Measurements from ENCODE around the gene TPM3. TPM values are rescaled to one million over a fixed set of nuclear protein-coding genes. Genes with fewer than 3 reads are reported as not detected.
"Not testable (repeated sequence)": the region's sequence is repeated elsewhere in the genome, so short reads cannot be mapped to it uniquely, and the experiment has no call there.

Gene TPM3
- total RNA-seq, 1 donor from 2014 or later, result 248 TPM

DNA sequence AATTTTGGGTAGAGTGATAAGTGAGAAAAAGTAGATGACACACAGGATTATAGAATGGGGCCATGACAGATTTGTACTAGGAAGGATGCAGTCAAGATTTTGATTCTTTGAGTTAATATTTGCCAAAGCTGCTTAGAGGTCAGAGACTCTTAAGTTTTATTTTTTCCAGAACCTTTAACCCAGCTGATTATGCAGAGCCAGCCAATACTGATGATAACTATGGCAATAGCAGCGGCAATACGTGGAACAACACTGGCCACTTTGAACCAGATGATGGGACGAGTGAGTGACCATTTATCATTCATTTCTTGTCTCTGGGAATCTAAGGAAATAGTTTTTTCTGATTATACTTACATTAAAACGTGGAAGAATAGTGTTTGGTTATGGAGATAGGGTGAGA lies 45.0 kb upstream of the TPM3 start:
- no peak overlapping the region for H3K27ac Mint-ChIP-seq (ENCODE audit: unreplicated experiment)
- H3K4me3 Mint-ChIP-seq (ENCODE audit: unreplicated experiment), result no peak overlapping the region
- H3K9me3 Mint-ChIP-seq (ENCODE audit: low read depth), result no peaks in the 10 kb centered on the region
- peaks cover 5% of the 10 kb centered on the region for H3K4me1 Mint-ChIP-seq (ENCODE audit: low read depth)
- DNase-seq (ENCODE audit: low spot score), result no peak
- H3K36me3 Mint-ChIP-seq (ENCODE audit: low read depth), result peaks cover 43% of the 10 kb centered on the region
- no peaks in the 10 kb centered on the region for H3K27me3 Mint-ChIP-seq (ENCODE audit: low read depth)
- no peak for TF ChIP-seq CTCF (IDR thresholded peaks at IDR 0.05)

GRCh38 chr1:154233127-154233526 lies 41.2 kb upstream of the TPM3 start:
- H3K27ac Mint-ChIP-seq (ENCODE audit: unreplicated experiment); H3K27me3 Mint-ChIP-seq (ENCODE audit: low read depth); DNase-seq (ENCODE audit: low spot score); H3K4me3 Mint-ChIP-seq (ENCODE audit: unreplicated experiment); H3K4me1 Mint-ChIP-seq (ENCODE audit: low read depth); H3K9me3 Mint-ChIP-seq (ENCODE audit: low read depth): not testable (repeated sequence)
- H3K36me3 Mint-ChIP-seq (ENCODE audit: low read depth), result peaks cover 41% of the 10 kb centered on the region

DNA sequence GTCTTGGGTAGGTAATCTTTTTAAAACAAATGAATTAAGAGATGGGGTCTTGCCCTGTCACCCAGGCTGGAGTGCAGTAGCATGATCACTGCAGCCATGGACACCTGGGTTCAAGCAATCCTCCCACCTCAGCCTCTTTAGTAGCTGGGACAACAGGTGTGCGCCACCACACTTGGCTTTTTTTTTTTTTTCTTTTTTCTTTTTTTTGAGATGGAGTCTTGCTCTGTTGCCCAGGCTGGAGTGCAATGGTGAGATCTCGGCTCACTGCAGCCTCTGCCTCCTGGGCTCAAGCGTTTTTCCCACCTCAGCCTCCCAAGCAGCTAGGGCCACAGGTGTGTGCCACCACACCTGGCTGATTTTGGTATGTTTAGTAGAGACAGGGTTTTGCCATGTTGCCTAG lies 39.2 kb upstream of the TPM3 start:
- not testable (repeated sequence) for H3K27ac Mint-ChIP-seq (ENCODE audit: unreplicated experiment); H3K9me3 Mint-ChIP-seq (ENCODE audit: low read depth); DNase-seq (ENCODE audit: low spot score); H3K4me3 Mint-ChIP-seq (ENCODE audit: unreplicated experiment); H3K4me1 Mint-ChIP-seq (ENCODE audit: low read depth); H3K27me3 Mint-ChIP-seq (ENCODE audit: low read depth)
- H3K36me3 Mint-ChIP-seq (ENCODE audit: low read depth), result peaks cover 39% of the 10 kb centered on the region

- TF ChIP-seq CTCF (IDR thresholded peaks at IDR 0.05), result no peak
- no peak for DNase-seq (ENCODE audit: low spot score)
- Mint-ChIP-seq H3K4me1 (ENCODE audit: low read depth) (peaks cover 36% of the 10 kb centered on the region), H3K27me3 (ENCODE audit: low read depth) (no peaks in the 10 kb centered on the region), H3K9me3 (ENCODE audit: low read depth) (no peaks in the 10 kb centered on the region), H3K4me3 (ENCODE audit: unreplicated experiment) (no peak overlapping the region), H3K27ac (ENCODE audit: unreplicated experiment) (no peak overlapping the region), H3K36me3 (ENCODE audit: low read depth) (peaks cover 22% of the 10 kb centered on the region)
Measured at GRCh38 chr1:154225370-154225769, 33.5 kb upstream of the TPM3 start.

- Mint-ChIP-seq H3K27me3 (ENCODE audit: low read depth) (no peaks in the 10 kb centered on the region), H3K36me3 (ENCODE audit: low read depth) (peaks cover 22% of the 10 kb centered on the region), H3K4me1 (ENCODE audit: low read depth) (peaks cover 46% of the 10 kb centered on the region), H3K27ac (ENCODE audit: unreplicated experiment) (peak overlapping the region; percentile 97), H3K4me3 (ENCODE audit: unreplicated experiment) (peak overlapping the region; percentile 97), H3K9me3 (ENCODE audit: low read depth) (no peaks in the 10 kb centered on the region)
- DNase-seq (ENCODE audit: low spot score), result no peak
- TF ChIP-seq CTCF (IDR thresholded peaks at IDR 0.05), result no peak
Measured at GRCh38 chr1:154223621-154224020, 31.7 kb upstream of the TPM3 start.

GRCh38 chr1:154222918-154223317 lies 31.0 kb upstream of the TPM3 start:
- H3K36me3 Mint-ChIP-seq (ENCODE audit: low read depth), result peaks cover 22% of the 10 kb centered on the region
- H3K27me3 Mint-ChIP-seq (ENCODE audit: low read depth), result no peaks in the 10 kb centered on the region
- peak overlapping the region; percentile 97 for H3K4me3 Mint-ChIP-seq (ENCODE audit: unreplicated experiment)
- no peak for TF ChIP-seq CTCF (IDR thresholded peaks at IDR 0.05)
- H3K27ac Mint-ChIP-seq (ENCODE audit: unreplicated experiment), result peak overlapping the region; percentile 97
- H3K4me1 Mint-ChIP-seq (ENCODE audit: low read depth), result peaks cover 53% of the 10 kb centered on the region
- H3K9me3 Mint-ChIP-seq (ENCODE audit: low read depth), result no peaks in the 10 kb centered on the region
- no peak for DNase-seq (ENCODE audit: low spot score)

Data from chondrocyte (in vitro differentiated cells).